Measurements from ENCODE around the gene DISP2. TPM values are rescaled to one million over a fixed set of nuclear protein-coding genes. Genes with fewer than 3 reads are reported as not detected.

Gene DISP2
- total RNA-seq, 1 donor from 2014 or later: 0.38 TPM

- Mint-ChIP-seq H3K4me1 (no peaks in the 10 kb centered on the region), H3K27ac (no peak overlapping the region), H3K27me3 (no peaks in the 10 kb centered on the region), H3K4me3 (no peak overlapping the region), H3K36me3 (ENCODE audit: low read depth) (peaks cover 60% of the 10 kb centered on the region), H3K9me3 (no peaks in the 10 kb centered on the region)
- TF ChIP-seq CTCF (IDR thresholded peaks at IDR 0.05): no peak
- ChIA-PET CTCF (no interaction called here), POLR2A (no interaction called here)
- DNase-seq: no peak
- no peak for ATAC-seq (ENCODE audit: low read depth)
- intact Hi-C loops (cut with micrococcal nuclease): no loop called here
Measured at GRCh38 chr15:40416056-40416455, 58.0 kb downstream of the DISP2 start.

- Mint-ChIP-seq H3K9me3 (no peaks in the 10 kb centered on the region), H3K36me3 (ENCODE audit: low read depth) (peaks cover 40% of the 10 kb centered on the region), H3K4me3 (no peak overlapping the region), H3K27ac (no peak overlapping the region), H3K27me3 (no peaks in the 10 kb centered on the region), H3K4me1 (peaks cover 2% of the 10 kb centered on the region)
- ATAC-seq (ENCODE audit: low read depth): no peak
- TF ChIP-seq CTCF (IDR thresholded peaks at IDR 0.05): no peak
- ChIA-PET POLR2A (interaction anchor here (1.3 kb wide), 1 partner anchor 13 kb away, joined by 3 read pairs; the partner anchor contains the start of gene IVD), CTCF (interaction anchor here (1.9 to 8.8 kb wide), 2 partner anchors 74 to 75 kb away, joined by 5 to 113 read pairs; no protein-coding TSS in a partner anchor)
- intact Hi-C loops (cut with micrococcal nuclease): no loop called here
- DNase-seq: no peak
Measured at GRCh38 chr15:40418126-40418525, 60.1 kb downstream of the DISP2 start.

GRCh38 chr15:40420071-40420713, 62.2 kb downstream of the DISP2 start:
- Mint-ChIP-seq H3K4me3 (no peak overlapping the region), H3K36me3 (ENCODE audit: low read depth) (peaks cover 23% of the 10 kb centered on the region), H3K4me1 (peaks cover 2% of the 10 kb centered on the region), H3K9me3 (no peaks in the 10 kb centered on the region), H3K27me3 (no peaks in the 10 kb centered on the region), H3K27ac (no peak overlapping the region)
- DNase-seq (no peak), ATAC-seq (ENCODE audit: low read depth) (no peak)
- POLR2A ChIA-PET: no interaction called here
- intact Hi-C loops (cut with micrococcal nuclease): loop anchor here (5.0 to 10.0 kb wide), 3 partner anchors 38 to 375 kb away; partner anchors contain the start of gene KNSTRN
- TF ChIP-seq CTCF (IDR thresholded peaks at IDR 0.05): no peak
- CTCF ChIA-PET: interaction anchor here (0.8 to 8.8 kb wide), 5 partner anchors 23 to 727 kb away, joined by 3 to 113 read pairs (median 14); no protein-coding TSS in a partner anchor

GRCh38 chr15:40420793-40421192, 62.8 kb downstream of the DISP2 start:
- POLR2A ChIA-PET: interaction anchor here (1.6 kb wide), 1 partner anchor 141 kb away, joined by 4 read pairs; no protein-coding TSS in a partner anchor
- ATAC-seq (ENCODE audit: low read depth) (no peak), DNase-seq (no peak)
- Mint-ChIP-seq H3K27ac (no peak overlapping the region), H3K4me3 (no peak overlapping the region), H3K9me3 (no peaks in the 10 kb centered on the region), H3K27me3 (no peaks in the 10 kb centered on the region), H3K36me3 (ENCODE audit: low read depth) (peaks cover 17% of the 10 kb centered on the region), H3K4me1 (peaks cover 2% of the 10 kb centered on the region)
- intact Hi-C loops (cut with micrococcal nuclease): loop anchor here (5.0 to 10.0 kb wide), 3 partner anchors 38 to 376 kb away; partner anchors contain the start of gene KNSTRN
- CTCF ChIA-PET: interaction anchor here (0.6 to 8.8 kb wide), 8 partner anchors 23 to 728 kb away, joined by 3 to 113 read pairs (median 10); no protein-coding TSS in a partner anchor
- no peak for TF ChIP-seq CTCF (IDR thresholded peaks at IDR 0.05)

Data from activated B cell treated with CpG ODN at 0.5 μM for 24 hours (primary cell).